ENCODE results near the gene DNM3.
"Not testable (repeated sequence)": the region's sequence is repeated elsewhere in the genome, so short reads cannot be mapped to it uniquely, and the experiment has no call there.

Gene DNM3

GRCh38 chr1:172054172-172054571, 212.9 kb downstream of the DNM3 start:
- DNase-seq = no peak

GRCh38 chr1:172055816-172056419, 214.6 kb downstream of the DNM3 start:
- not testable (repeated sequence) for DNase-seq

- no peak for DNase-seq
These were observed 227.0 kb downstream of the DNM3 start for GRCh38 chr1:172068334-172068733.

- no peak for DNase-seq
These were observed 227.8 kb downstream of the DNM3 start for GRCh38 chr1:172069051-172069450.

- DNase-seq = no peak
These were observed 228.2 kb downstream of the DNM3 start for GRCh38 chr1:172069534-172069933.

GRCh38 chr1:172070055-172070454, 228.8 kb downstream of the DNM3 start:
- DNase-seq = no peak

- no peak for DNase-seq
These were observed 230.4 kb downstream of the DNM3 start for GRCh38 chr1:172071746-172072145.

GRCh38 chr1:172079859-172080258, 238.6 kb downstream of the DNM3 start:
- not testable (repeated sequence) for DNase-seq

GRCh38 chr1:172083191-172083590, 241.9 kb downstream of the DNM3 start:
- DNase-seq = no peak

GRCh38 chr1:172084876-172085275, 243.6 kb downstream of the DNM3 start:
- no peak for DNase-seq

GRCh38 chr1:172085317-172085716, 244.0 kb downstream of the DNM3 start:
- DNase-seq = no peak

GRCh38 chr1:172086137-172086536, 244.8 kb downstream of the DNM3 start:
- DNase-seq = no peak

- DNase-seq = no peak
These were observed 247.0 kb downstream of the DNM3 start for GRCh38 chr1:172088256-172088655.

GRCh38 chr1:172089768-172090510, 248.6 kb downstream of the DNM3 start:
- no peak for DNase-seq

- DNase-seq = no peak
These were observed 249.2 kb downstream of the DNM3 start for GRCh38 chr1:172090511-172090817.

GRCh38 chr1:172095846-172096245, 254.5 kb downstream of the DNM3 start:
- DNase-seq = no peak

- DNase-seq = no peak
These were observed 263.9 kb downstream of the DNM3 start for GRCh38 chr1:172105230-172105629.

GRCh38 chr1:172107316-172107975, 266.1 kb downstream of the DNM3 start:
- no peak for DNase-seq

GRCh38 chr1:172108161-172108893, 267.0 kb downstream of the DNM3 start:
- no peak for DNase-seq

- no peak for DNase-seq
These were observed 268.1 kb downstream of the DNM3 start for GRCh38 chr1:172109359-172109758.

GRCh38 chr1:172112576-172112975, 271.3 kb downstream of the DNM3 start:
- no peak for DNase-seq

- no peak for DNase-seq
These were observed 276.5 kb downstream of the DNM3 start for GRCh38 chr1:172117800-172118199.

- DNase-seq = no peak
These were observed 277.3 kb downstream of the DNM3 start for GRCh38 chr1:172118618-172119017.

- no peak for DNase-seq
These were observed 277.9 kb downstream of the DNM3 start for GRCh38 chr1:172119184-172119583.
